HS-27A (cell line): ENCODE results near the gene DNAL4.

ENCODE experiments used
- DNase-seq: peaks from one replicate; pipeline ENCODE4 v3.0.0-alpha.2; 2012; ENCODE audit warnings: low read depth, missing footprints

Gene DNAL4

DNA sequence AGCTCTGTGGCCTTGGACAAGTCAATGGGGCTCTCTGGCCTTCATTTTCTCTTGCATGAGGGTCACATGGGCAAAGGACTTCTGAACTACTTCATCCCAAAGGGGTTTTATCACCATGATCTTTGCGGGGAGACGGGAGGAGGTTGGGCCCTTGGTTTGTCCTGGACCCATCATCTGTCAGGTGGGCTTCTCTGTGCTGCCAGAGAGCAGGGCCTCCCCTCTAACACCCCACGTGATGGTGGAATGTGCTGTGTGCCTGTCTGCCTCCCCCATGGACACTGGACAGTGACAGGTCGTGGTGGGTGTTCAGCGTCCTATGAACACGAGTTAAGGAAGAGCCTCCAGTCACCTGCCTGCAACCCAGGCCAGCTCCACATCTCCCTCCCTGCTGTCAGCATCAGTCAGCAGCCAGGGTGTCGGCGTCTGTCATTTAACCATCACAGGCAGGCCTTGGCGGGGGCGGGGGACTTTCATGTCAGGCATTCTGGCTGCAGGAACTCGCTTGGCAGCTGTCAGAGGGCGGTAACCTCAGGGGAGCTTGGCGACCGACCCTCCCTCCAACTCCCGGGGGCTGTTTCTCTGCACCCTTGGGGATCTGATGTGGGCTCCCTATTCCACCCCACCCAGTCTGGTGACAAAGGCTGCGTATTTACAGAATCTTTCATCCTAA lies 35.5 kb downstream of the DNAL4 start:
- DNase-seq, result no peak

DNA sequence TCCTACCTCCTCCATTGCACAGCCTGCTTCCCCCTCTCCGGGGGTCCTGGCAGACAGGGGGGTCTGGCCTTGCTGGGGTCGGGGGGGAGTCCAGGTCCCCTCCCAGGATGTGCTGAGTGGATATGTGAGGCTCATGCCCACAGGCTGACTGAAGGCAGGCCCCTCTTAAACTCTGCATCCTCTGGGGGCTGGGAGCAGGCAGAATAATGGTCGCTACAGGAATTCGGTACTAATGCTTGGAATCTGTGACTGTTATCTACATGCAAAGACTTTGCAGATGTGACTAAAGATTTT lies 36.5 kb downstream of the DNAL4 start:
- DNase-seq, result no peak

DNA sequence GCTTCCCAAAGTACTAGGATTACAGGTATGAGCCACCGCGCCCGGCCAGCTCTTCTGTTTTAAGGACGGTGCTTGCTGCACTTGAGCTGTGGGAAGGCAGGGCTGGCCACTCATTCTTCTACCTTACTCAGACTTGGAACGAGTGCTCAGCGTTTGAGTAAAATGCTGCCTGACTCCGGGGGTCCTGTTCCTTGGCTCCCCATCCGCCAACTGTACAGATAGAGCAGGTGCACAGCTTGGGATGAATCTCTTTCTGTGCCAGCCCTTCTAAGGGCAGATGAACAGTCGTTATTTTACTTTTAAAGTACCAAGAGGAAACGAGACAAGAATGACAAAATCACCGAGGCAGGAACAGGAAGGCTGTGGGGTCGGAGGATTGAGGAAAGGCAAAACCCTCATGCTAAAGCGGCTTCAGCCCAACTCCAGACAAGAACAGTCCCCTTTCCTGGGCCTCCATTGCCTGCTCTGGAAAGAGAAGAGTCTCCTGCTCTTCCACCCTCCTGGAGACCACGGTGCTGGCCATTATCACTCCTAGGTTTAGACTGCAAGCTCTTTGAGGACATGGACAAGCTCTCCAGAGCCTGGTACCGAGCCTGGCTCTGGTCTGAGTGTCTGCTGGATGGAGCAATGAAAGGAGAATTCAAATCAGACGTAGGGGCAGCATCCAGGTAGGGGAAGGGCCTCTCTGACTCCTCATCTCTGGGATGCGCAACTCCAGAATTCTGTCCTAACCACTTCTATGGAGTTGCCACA lies 37.1 kb downstream of the DNAL4 start:
- no peak for DNase-seq

DNA sequence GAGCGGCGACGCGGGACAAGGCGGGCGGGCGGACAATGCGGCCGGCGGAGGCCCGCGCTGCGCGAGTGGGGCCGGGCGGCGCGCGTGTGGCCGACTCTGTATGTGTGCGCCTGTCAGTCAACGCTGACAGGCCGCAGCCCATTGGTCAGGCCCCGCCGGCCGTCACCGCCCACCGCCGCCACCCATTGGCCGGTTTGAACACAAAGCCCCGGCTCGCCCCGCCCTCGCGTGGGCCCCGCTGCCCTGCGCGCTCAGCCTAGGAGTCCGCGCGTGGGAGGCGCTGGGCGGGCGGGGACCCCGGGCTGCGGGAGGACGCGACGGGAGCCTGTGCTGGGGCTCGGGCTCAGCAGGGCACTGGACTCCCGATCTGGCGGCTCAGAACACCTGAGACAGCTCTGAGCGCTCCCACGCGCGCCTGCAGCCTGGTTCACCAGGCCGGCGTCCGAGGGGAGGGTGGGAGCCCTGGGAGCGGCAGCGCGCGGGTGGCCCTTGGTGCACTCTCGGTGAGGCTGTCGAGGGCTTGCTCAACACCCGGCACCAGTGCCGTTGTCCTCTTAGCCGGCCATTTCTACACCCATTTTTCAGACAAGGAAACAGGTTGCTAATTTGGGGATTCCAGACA lies 37.9 kb downstream of the DNAL4 start, which contains the start of gene SUN2:
Gene SUN2 (minus strand): TSS at position 88 of the 622 bp plus-strand sequence. CDS start 3,370 bp downstream, outside the sequence.
- no peak for DNase-seq

DNA sequence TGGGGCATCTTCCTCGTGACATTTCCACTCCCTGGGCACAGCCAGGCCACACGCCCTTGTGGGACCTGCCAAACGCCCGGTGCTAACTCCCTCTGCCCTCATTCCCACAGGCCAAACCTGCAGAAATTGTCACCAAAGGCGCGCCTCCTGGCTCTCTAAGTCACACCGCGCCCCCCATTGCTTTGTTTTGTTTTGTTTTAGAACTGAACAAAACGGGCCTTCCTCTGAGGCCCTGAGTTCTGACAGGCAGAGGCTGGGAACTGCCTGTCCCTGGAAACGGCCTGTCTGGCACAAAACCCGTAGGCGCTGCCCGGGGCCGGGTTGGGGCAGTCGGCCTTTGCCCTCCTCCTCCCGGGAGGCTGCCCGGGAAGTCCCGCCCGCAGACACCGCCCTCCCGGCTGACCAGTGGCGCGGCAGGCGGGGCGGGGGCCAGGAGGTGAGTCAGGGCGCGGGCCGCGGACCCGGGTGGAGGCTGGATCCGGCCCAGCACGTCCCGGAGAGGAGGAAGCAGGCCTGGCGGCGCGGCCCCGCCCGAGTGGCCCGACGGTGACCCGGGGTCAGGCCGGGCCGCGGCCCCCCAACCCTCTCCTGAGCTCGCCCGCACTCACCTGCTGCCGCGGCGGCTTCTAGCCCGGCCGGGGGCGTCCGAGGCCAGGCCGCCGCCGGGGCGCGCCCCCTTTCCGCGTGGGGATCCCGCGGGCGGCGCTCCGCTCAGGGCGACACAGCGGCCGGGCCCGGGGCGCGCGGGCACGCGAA lies 38.6 kb downstream of the DNAL4 start:
- DNase-seq, result no peak

DNA sequence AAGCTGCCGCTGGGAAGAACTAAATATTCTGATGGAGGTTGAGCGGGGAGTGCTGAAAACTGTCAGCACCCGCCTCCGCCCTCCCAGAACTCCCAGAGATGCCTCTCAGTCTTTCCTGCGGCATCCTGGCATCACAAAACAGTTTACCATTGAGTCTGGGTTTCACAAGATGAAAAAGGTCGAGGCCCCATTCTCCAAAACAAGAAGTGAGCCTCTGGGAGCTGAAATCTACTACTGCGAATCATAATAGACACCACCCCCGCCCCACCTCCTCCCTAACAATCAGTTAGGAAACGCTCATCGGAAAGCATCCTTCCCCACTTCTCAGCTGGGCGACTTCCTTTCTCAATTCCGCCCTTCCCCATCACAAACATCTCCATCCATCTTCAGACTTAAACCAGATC lies 39.2 kb downstream of the DNAL4 start:
- DNase-seq, result no peak

DNA sequence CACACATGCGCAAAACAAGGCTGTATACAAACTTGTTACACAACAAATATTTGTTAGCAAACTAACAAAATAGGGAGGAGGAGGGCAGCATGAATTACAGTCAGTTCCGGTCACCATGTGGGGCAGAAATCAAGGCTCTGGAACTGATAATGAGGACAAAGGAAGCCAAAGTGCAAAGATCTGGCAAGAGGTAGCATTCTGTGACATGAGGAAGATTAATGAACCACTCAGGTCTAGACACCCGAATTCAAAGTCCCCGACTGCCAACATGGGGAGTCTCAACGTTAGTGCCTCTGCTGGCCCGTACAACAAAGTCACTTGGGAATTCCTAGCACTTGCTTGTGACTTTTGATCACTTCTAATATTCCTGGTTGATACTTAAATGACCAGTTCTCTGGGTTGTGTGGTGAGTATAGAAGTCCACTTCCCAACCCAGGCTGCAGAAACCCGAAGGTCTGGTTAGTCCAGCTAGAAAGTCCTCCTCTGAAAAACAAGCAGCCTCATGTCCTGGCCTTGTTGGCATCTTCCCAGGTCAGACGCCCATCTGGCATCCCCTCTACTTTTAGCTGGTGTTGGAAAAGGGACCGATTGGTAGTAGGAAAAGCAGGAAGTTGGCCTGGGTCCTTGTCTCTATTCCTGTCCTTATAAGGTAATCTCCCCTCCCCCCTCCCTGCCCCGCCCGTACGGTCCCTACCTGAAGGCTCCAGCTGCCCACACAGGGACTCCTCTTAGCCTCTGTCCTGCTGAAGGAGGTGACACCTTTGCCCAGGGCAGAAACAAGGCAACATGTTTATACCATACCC lies 39.8 kb downstream of the DNAL4 start:
- no peak for DNase-seq

DNA sequence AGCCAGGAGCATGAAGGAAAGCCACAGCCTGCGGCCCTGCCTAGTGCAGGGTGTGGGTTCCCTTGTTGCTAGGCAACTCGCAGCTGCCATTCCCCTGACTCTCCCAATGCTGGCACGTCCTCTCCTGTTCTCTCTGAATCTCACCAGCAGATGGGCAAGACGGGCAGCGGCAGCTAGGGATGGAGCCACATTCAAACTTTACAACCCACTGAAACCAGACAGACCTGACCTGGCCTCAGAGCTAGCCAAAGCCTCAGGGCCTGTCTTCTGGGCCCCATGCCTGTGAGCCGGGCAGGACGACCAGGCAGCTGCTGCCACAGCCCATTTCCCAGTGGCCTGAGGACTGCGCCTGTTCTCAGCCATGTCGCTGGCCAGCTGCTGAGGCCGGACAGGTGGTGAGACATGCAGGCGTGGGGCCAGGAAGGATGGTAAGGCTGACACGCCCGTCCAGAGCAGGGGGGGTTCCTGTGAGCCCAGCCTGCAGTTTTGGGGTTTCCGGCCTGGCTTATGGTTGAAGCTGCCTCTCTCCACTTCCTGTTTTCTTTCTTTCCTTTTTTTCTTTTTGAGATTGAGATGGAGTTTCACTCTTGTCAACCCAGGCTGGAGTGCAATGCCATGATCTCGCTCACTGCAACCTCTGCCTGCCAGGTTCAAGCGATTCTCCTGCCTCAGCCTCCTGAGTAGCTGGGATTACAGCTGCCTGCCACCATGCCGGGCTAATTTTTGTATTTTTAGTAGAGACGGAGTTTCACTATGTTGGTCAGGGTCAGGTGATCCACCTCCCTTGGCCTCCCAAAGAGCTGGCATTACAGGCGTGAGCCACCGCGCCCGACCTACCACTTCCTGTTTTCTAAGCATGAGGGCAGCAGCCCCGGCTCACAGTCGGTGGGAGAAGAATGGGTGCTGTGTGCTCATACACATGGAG lies 42.3 kb downstream of the DNAL4 start:
- no peak for DNase-seq

DNA sequence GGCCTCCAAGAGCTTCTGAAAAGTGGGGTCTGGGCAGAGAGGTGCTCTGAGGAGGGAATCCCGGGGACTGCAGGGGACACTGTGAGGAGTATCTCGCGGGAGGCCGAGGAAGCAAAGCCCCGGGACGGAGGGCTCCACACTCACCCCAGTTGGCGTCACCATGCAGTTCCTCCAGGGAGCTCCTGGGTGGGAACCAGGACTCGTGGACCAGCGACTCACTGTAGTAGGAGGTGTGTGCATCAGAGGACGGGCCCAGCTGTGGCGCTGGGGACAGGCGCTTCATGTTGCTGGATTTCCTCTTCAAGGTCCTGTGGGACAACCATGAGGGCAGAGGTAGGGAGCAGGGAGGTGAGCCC lies 42.9 kb downstream of the DNAL4 start:
- no peak for DNase-seq

DNA sequence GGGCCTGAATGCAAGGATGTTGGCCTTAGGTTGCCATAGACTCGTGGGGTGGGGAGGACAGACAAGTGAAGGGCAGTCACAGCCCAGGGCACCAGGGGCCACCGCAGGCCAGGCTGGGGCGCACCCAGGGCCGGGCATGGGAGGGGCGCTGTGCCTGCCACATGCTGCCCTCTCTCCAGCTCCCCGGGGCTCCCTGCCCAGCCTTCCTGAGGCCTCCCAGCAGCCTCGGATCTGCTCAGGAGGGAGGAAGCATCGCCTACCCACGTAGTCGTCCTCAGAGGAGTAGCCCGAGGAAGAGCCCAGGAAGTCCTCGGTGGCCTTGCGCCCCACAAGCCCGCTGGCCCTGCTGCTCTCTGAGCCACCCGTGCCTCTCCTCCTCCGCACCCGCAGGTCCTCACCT lies 43.3 kb downstream of the DNAL4 start:
- no peak for DNase-seq

DNA sequence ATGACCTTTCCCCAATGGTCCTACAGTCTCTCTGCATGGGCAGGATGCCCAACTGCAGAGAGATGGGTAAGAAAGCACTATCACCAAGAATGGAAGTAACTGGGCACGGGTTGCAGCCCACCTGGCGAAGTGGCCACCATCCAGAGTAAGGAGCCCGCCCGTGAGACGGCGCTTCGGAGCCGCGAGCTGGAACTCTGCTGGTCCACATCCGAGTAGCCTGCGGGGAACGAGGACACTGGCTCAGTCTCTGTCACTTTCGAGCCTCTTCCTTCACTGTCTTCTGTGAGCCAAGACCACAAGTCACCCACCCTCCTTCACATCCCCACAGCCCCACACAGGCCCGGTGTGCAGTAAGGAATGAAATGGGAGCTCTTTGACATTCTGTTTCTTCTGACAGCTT lies 43.8 kb downstream of the DNAL4 start:
- no peak for DNase-seq

DNA sequence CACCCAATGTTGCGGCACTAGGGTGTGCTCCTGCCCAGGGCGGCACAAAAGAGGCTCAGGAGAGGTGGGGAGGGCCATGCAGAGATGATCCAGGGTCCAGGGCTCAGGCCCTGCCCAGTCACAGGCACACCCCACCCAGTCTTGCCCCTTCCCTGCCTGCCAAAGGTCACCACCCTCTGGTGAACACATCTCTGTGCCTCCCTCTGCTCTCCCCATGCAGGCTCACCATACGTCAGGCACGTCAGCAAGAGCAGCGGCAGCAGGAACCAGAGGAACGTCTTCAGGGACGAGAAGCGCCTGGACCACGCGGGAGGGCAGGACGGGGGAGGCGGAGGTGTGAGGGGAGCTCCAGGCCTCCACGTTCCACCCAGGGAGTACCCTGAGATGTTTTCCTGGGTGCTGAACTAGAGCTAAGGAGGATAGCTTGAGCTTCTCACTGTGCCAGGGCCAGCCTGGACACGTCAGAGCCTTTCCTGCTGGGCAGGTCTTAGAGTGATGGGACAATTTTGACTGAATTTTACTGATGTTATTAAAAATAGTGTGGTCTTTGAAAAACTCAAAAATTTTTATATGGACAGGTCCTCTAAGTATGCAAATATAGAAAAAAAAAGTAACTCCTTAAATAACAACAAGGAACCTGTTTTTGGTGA lies 45.3 kb downstream of the DNAL4 start:
- DNase-seq, result no peak

DNA sequence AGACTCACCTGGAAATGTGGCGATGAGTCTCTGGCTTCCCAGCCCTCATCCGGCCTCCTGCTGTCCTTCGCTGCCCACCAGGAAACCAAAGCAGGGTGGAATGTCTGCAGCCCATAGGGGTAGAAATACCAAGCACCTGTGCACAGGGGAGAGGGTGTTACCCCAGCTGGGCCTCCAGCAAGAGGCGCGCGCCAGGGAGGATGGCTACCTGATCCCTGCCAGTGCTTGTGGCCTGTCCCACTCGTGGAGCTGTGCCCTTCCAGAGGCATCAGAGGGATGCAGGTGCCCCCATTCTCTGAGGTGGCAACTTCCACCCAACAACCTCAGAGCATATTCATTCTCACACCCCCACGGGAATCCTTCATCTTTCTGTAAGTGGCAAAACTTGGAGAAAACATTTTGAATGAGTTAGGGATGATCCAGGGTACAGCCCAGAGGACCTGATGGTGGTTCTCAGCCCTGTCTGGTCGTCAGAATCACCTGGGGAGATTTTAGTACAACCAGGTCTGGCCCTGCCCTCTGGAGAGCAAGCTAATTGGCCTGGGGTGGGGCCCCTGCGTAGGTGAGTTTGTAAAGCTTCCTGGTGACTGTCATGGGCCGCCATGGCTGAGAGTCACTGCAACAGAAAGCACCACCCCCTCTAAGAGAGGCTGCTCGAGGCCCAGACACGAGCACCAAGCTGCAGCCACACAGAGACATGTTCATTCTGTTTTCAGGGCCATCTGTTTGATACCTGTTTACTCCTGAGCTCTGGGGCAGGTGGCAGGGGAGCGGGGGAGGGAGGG lies 48.1 kb downstream of the DNAL4 start:
- DNase-seq, result no peak

DNA sequence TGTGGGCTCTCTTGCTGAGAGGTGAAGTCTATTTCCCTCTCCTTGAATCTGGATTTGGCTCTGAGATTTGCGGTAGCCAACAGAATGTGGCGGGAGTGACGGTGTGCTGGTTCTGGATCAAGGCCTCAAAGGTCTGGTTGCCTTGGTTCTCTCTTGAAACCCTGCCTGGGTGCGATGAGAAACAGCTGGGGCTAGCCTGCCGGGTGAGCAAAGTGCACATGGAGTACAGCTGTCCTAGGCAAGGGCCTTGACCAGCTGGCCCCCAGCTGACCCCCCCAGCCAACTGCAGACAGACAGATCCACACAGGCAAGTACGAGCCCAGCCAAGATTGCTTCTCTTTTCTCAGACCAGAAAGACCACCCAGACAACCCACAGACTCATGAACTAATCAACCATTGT lies 49.0 kb downstream of the DNAL4 start:
- no peak for DNase-seq

DNA sequence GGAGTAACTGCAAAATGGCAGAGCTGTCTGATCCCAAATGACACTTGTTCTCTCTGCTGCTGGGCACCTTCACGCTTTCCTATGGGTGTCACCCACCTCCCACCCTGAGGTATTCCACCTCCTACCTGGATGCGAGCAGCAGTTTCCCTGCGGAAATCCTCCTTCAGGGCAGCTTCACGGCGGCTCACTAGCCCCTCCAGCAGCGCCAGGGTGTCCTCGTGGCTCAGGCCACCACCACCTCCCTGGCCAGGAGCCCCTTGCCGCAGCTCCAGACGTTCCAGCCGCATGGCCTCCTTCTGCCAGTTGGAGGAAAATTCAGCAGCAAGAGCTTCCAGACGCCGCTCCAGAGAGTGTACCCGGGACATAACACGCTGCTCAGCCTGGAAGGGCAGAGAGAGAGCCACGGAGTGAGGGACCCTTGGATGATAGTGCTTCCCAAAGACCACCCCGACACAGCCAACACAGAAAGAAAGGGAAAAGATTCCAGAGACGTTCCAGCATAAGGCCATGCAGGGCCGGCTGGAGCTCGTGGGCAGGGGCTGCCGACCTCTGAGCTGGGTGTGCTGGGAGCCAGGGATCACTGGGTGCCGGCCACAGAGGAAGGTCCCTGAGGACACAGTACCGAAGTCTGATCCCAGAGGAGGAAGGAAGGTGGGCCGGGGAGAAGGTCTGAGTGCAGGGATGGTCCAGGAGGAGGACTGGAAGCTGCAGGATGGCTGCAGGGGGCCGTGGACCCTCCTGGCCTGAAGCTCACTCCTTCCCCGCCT lies 51.6 kb downstream of the DNAL4 start:
- DNase-seq, result no peak

DNA sequence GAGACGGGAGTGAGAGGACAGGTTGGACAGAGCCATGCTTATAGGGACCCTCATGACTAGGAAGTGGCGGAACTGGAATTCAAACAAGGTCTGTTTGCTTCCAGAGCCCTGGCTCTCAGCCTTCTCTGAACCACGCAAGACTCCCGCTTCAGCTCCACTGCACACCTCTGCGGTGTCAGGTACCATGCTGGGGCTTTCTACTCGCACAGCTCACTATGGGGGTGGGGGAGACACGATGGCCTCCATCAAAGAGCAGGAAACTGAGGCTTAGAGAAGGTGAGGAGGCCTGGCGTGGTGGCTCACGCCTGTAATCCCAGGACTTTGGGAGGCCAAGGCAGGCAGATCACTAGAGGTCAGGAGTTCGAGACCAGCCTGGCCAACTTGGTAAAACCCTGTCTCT lies 52.4 kb downstream of the DNAL4 start:
- DNase-seq, result no peak

DNA sequence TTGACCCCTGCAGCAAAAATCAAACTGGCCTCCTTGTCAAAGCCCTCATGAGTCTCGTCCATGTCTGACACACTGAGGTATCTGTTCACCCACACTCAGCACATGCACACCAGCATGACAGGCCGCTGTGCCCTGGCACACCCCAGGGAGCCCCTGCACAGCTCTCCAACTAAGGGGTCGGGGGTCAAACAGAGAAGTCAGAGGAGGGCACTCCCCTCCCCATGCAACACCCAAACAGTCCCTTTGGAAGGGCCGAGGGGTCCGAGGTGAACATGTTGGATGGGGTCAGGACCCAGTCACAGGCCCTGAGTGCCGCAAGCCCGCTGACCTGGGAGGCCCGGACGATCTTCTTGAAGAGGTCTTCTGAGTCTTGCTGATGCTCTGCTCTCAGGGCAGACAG lies 52.8 kb downstream of the DNAL4 start:
- no peak for DNase-seq

DNA sequence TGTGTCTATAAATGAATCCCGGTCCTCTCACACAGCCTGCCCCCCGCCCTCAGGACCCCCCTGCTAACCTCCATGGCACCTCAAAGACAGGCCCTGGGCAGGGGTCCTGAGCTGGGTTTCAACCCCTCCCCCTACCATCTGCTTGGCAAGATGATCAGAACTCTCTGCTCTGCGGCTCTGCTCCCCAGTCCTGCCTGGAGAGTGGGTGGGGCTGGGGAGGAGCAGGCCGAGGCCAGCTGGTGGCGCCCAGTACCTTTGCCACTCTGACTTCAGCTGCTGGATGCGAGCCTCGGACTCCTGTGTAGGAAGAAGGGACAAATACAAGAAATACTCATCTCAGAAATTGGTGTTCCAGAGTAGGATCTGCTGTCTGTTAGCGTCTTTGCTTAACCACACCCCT lies 53.2 kb downstream of the DNAL4 start:
- DNase-seq, result no peak
